Immature natural killer cell (primary cell): Measurements from ENCODE around the gene NTM. TPM values are rescaled to one million over a fixed set of nuclear protein-coding genes. Genes with fewer than 3 reads are reported as not detected.
"Not testable (repeated sequence)": the region's sequence is repeated elsewhere in the genome, so short reads cannot be mapped to it uniquely, and the experiment has no call there.

ENCODE experiments used
- DNase-seq, 3 donors: peaks; one replicate each; pipeline ENCODE4 v3.0.0; 2022; ENCODE audit warnings: mixed read lengths in 1 of 3
- H3K27ac Mint-ChIP-seq, 6 donors: one replicate each; pipeline ENCODE4 v1.8.0; 2020; ENCODE audit warnings: mixed read lengths in 6 of 6, mild to moderate bottlenecking in 5 of 6, inconsistent platforms in 4 of 6, moderate library complexity in 3 of 6
- H3K27me3 Mint-ChIP-seq, 3 donors: one replicate each; pipeline ENCODE4 v1.8.0; 2020 to 2021; ENCODE audit warnings: low read depth in 3 of 3, mild to moderate bottlenecking in 3 of 3, mixed read lengths in 3 of 3, moderate library complexity in 3 of 3, inconsistent platforms in 1 of 3
- H3K36me3 Mint-ChIP-seq, 3 donors: one replicate each; pipeline ENCODE4 v1.8.0; 2020; ENCODE audit warnings: mixed read lengths in 3 of 3, inconsistent platforms in 2 of 3, mild to moderate bottlenecking in 2 of 3
- H3K4me1 Mint-ChIP-seq, 2 donors: one replicate each; pipeline ENCODE4 v1.8.0; 2020; ENCODE audit warnings: inconsistent platforms in 2 of 2, mild to moderate bottlenecking in 2 of 2, mixed read lengths in 2 of 2, moderate library complexity in 1 of 2
- H3K4me3 Mint-ChIP-seq, 5 donors: one replicate each; pipeline ENCODE4 v1.8.0; 2020; ENCODE audit warnings: mild to moderate bottlenecking in 5 of 5, mixed read lengths in 5 of 5, inconsistent platforms in 3 of 5, moderate library complexity in 3 of 5
- H3K9me3 Mint-ChIP-seq, 6 donors: one replicate each; pipeline ENCODE4 v1.8.0; 2020; ENCODE audit warnings: mild to moderate bottlenecking in 6 of 6, mixed read lengths in 6 of 6, inconsistent platforms in 4 of 6, moderate library complexity in 3 of 6
- polyA plus RNA-seq, 3 donors: library from polyadenylated mRNA; unstranded; fragments of 300-500 nt; fragmentation: Illumina TruSeq; gene quantifications; one replicate each; pipeline ENCODE4 v1.2.3, GENCODE V29; 2021

The NTM gene
- polyA plus RNA-seq, result not detected

DNA sequence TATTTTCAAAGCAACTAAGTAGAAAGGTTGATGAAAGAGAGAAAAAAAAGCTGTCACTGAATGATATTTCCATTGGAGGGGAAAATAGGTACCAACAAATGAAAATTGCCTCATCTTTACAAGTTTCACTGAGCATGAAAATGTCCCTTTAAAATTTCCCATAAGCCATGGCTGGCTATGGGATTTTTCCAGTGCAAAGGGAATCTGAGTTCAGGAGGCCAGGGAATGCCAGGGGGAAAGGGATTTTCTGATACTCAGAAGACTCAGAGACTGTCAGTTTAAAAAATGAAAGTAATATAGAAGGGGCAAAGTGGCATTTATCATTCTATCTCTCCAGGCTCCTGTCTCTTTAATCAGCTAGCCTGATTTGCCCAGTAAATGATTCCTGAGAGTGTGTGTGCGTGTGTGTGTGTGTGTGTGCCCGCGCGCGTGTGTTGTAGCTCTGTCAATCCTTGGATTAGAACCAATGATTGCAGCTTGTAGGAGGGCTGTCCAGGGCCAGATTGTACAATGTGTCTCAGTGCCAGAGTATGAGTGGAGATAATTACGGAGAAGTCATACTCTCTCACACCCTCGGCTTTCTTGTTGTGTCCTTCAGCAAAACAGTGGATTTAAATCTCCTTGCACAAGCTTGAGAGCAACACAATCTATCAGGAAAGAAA is at the start of gene NTM:
Gene NTM, plus strand, starts transcription at position 526 of the 662 bp plus-strand sequence.
- Mint-ChIP-seq H3K36me3 (no peaks in the 10 kb centered on the region), H3K27me3 (peaks cover 0 to 5% (median 0%) of the 10 kb centered on the region in 3 donors), H3K4me1 (no peaks in the 10 kb centered on the region), H3K9me3 (peaks cover 0 to 8% (median 4%) of the 10 kb centered on the region in 6 donors), H3K27ac (no peak within 1 kb of the TSS), H3K4me3 (no peak within 1 kb of the TSS)
- no peak for DNase-seq

DNA sequence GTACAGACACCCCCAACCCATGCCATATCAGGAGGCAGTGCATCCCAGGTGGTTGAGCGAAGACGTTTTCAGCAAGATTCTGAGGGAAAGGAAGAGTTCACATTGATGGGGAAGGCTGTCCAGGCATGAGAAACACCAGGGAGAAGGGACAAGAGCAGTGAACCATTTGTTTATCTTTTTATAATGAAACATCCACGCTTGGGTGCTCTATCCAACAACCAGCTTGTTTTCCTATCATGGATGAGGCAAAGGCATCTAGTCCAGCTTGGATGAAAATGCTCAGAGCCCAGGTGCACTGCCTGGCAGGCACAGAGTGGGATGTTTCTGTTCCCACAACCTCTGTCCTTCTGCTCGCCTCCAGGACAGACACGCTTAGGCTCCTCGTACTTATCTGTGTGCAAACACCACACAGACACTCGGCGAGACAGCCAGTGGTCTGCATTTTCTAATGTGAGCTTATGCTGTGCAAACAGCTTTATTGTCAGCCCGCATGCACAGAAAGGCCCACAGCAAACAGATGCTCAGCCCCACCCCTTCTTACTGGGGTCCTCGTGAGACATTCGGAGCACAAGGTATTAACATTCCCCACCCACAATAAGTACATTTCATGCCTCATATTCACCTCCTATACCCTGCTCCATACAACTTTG is 45.4 kb upstream of the NTM start:
- Mint-ChIP-seq H3K36me3 (no peaks in the 10 kb centered on the region), H3K4me1 (no peaks in the 10 kb centered on the region), H3K27ac (no peak overlapping the region), H3K9me3 (peaks cover 0 to 7% (median 2%) of the 10 kb centered on the region in 6 donors), H3K4me3 (no peak overlapping the region), H3K27me3 (peaks cover 0 to 4% (median 4%) of the 10 kb centered on the region in 3 donors)
- DNase-seq, result no peak

DNA sequence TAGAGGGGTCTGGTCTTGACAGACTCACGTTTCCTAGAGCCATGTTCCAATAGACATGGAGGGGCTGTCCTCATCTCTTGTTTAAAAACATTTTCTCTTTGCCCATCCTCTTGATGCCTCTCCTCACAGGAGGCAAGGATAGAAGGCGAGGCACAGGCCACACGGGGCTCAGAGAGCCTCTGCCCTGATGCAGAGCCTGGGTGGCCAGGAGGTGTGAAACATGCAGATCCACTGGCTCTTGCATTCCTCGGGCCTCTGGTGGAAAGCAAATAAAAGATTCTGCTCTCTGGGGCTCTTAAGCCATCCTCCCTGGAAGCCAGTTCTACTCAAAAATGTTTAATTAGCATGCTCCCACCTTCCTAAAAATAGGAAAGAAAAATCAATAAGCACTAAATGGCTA is 43.6 kb upstream of the NTM start:
- no peak overlapping the region for H3K4me3 Mint-ChIP-seq
- H3K9me3 Mint-ChIP-seq, result no peaks in the 10 kb centered on the region
- H3K27me3 Mint-ChIP-seq, result peaks cover 0 to 4% (median 2%) of the 10 kb centered on the region in 3 donors
- H3K27ac Mint-ChIP-seq, result no peak overlapping the region
- H3K4me1 Mint-ChIP-seq, result no peaks in the 10 kb centered on the region
- H3K36me3 Mint-ChIP-seq, result no peaks in the 10 kb centered on the region
- DNase-seq, result no peak

DNA sequence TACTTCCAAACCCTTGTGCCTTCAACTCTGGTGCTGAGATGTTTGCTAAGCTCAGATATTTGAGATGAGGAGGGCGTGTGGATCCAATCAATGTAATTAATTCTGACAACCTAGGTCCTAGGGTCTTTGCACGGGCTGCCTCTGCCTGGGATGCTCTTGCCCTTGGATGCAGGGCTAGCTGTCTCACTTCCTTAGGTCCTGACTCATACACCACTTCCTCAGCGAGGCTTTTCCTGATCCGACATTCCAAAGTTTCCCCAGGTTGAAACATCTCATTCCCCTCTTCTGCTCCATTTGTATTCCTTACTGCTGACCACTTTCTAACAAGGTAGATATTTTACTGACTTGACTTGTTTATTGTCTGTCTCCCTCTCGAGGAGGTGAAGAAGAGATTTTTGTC is 43.0 kb upstream of the NTM start:
- Mint-ChIP-seq H3K4me1 (no peaks in the 10 kb centered on the region), H3K4me3 (no peak overlapping the region), H3K27me3 (peaks cover 0 to 4% (median 2%) of the 10 kb centered on the region in 3 donors), H3K9me3 (no peaks in the 10 kb centered on the region), H3K36me3 (no peaks in the 10 kb centered on the region), H3K27ac (no peak overlapping the region)
- DNase-seq, result no peak

DNA sequence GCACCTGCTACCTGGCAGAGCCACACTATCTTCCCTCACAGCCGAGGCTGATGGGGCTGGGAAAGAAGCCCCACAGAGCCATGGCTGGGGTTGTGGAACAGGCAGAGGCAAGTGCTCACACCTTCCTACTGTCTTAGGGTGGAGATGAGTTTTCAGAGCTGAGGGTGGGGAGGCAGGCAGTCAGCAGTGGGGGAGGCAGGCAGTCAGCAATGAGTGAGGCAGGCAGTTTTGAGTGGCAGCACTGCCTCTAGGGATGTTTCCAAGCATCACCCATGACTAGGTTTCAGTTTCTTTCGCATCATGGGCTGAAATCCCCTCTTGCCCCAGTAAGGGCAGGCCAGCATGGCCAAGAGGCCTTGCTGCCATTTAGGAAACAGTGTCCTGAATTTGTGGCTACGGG is 41.6 kb upstream of the NTM start:
- Mint-ChIP-seq H3K4me1 (no peaks in the 10 kb centered on the region), H3K27ac (no peak overlapping the region), H3K27me3 (peaks cover 0 to 2% (median 2%) of the 10 kb centered on the region in 3 donors), H3K4me3 (no peak overlapping the region), H3K9me3 (no peaks in the 10 kb centered on the region), H3K36me3 (no peaks in the 10 kb centered on the region)
- no peak for DNase-seq

DNA sequence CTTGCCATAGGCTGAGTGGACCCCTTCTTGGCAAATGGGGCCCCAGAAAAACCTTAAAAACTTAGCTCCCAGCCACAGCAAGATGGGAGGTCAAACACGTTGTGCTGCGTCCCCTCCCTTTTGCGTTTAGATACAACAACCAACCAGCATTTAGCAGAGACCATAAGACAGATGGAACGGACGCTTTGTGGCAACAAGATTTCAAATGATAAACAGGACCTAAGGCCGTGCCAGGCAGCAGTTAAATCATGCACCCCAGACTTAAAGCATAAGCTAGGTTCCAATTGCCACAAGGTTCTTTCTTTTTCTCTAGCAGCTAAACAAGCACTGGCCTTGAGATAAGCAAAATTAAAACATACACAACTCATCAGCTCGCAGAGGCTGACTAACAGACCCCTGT is 39.4 kb upstream of the NTM start:
- H3K36me3 Mint-ChIP-seq, result no peaks in the 10 kb centered on the region
- H3K4me1 Mint-ChIP-seq, result no peaks in the 10 kb centered on the region
- H3K27me3 Mint-ChIP-seq, result peaks cover 0 to 4% (median 2%) of the 10 kb centered on the region in 3 donors
- no peak overlapping the region for H3K4me3 Mint-ChIP-seq
- H3K27ac Mint-ChIP-seq, result no peak overlapping the region
- no peak for DNase-seq
- no peaks in the 10 kb centered on the region for H3K9me3 Mint-ChIP-seq

DNA sequence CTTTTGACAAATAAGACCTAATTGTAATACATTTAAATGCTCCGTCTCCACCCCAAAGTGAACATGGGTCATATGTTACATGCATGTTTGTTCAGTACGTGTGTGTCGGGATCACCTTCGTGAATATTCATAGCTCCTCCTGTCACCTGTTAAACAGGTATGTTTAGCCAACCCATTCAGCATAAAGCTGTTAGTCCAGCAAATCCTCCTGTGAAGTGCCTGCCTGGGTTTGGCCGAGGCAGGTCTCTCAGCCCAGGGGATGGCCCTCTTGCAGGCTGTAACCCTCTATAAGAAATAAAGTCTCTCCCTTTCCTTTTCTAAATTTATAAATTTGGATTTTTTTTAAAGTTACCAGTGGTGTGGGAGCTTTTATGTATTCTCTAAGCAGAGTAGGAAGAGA is 38.9 kb upstream of the NTM start:
- Mint-ChIP-seq H3K4me1 (no peaks in the 10 kb centered on the region), H3K4me3 (no peak overlapping the region), H3K9me3 (no peaks in the 10 kb centered on the region), H3K27me3 (peaks cover 0 to 4% (median 2%) of the 10 kb centered on the region in 3 donors), H3K27ac (no peak overlapping the region), H3K36me3 (no peaks in the 10 kb centered on the region)
- no peak for DNase-seq

DNA sequence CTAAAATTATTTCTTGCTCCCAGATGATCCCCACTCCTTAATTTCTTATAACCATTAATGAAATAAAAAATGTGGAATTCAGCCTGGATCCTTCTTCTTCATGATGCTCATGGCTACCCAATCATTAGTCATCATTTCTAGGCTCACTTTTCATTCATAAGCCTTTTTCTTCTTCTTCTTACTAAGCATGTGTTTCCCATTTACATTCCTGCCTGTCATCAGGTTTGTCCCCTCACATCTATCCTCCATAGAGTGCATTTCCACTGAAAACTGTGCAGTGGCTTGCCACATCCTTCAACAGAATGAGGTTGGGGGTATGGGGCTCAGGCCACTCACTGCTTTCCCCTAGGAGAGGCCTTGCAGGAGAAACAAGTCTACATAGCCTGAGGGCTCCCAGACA is 35.8 kb upstream of the NTM start:
- Mint-ChIP-seq H3K27ac (no peak overlapping the region), H3K4me1 (no peaks in the 10 kb centered on the region), H3K4me3 (no peak overlapping the region), H3K27me3 (peaks cover 0 to 2% (median 1%) of the 10 kb centered on the region in 3 donors), H3K36me3 (no peaks in the 10 kb centered on the region), H3K9me3 (no peaks in the 10 kb centered on the region)
- DNase-seq, result no peak

DNA sequence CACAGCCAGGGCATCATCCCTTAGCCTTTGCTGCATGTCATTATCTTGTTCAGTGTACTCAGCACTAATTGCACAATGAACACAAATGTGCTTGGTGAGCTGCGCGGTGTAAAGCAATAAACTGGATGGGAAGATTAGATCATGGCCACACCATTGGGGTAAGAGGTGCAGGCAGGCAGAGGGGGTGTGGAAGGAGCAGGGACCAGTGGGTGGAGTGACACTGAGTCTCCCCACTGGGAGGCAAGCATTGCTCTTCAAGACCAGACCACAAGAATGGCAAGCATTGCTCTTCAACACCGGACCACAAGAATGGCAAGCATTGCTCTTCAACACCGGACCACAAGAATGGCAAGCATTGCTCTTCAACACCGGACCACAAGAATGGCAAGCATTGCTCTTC is 28.5 kb upstream of the NTM start:
- not testable (repeated sequence) for H3K27ac Mint-ChIP-seq, H3K27me3 Mint-ChIP-seq, H3K9me3 Mint-ChIP-seq, H3K4me1 Mint-ChIP-seq, H3K4me3 Mint-ChIP-seq, H3K36me3 Mint-ChIP-seq, DNase-seq

DNA sequence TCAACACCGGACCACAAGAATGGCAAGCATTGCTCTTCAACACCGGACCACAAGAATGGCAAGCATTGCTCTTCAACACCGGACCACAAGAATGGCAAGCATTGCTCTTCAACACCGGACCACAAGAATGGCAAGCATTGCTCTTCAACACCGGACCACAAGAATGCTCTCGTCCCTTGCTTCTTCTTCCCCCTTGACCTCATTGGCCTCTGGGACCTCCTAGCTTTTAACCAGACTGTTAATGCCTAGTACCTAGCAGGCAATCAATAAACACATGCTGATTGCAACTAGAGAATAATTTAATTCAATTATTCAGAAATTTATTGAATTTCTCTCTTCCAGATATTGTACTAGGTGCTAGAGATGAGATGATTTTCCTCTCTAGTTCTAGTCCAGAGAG is 28.0 kb upstream of the NTM start:
- not testable (repeated sequence) for H3K36me3 Mint-ChIP-seq, DNase-seq, H3K27me3 Mint-ChIP-seq, H3K27ac Mint-ChIP-seq, H3K4me1 Mint-ChIP-seq, H3K4me3 Mint-ChIP-seq, H3K9me3 Mint-ChIP-seq

DNA sequence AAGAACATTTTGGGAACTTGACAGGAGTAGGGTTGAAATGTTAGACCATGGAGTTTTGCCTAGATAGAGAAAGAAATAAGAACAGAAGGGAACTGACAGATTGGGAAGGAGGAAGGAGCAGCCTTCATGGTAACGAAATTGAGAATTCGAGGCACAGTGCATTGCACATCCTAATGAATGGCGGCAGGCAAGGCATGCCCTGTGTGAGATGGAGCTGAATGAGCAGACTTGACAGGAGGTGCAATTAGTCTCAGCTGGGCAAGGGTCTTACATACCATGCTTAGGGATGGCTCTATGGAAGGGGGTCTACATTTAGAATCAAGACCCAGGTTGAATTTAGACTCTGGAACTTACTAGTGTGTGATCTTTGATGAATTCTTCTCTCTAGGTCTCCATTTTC is 25.0 kb upstream of the NTM start:
- no peak for DNase-seq
- no peaks in the 10 kb centered on the region for H3K27me3 Mint-ChIP-seq
- no peaks in the 10 kb centered on the region for H3K36me3 Mint-ChIP-seq
- no peak overlapping the region for H3K27ac Mint-ChIP-seq
- H3K9me3 Mint-ChIP-seq, result peaks cover 0 to 2% (median 0%) of the 10 kb centered on the region in 6 donors
- no peak overlapping the region for H3K4me3 Mint-ChIP-seq
- H3K4me1 Mint-ChIP-seq, result no peaks in the 10 kb centered on the region

DNA sequence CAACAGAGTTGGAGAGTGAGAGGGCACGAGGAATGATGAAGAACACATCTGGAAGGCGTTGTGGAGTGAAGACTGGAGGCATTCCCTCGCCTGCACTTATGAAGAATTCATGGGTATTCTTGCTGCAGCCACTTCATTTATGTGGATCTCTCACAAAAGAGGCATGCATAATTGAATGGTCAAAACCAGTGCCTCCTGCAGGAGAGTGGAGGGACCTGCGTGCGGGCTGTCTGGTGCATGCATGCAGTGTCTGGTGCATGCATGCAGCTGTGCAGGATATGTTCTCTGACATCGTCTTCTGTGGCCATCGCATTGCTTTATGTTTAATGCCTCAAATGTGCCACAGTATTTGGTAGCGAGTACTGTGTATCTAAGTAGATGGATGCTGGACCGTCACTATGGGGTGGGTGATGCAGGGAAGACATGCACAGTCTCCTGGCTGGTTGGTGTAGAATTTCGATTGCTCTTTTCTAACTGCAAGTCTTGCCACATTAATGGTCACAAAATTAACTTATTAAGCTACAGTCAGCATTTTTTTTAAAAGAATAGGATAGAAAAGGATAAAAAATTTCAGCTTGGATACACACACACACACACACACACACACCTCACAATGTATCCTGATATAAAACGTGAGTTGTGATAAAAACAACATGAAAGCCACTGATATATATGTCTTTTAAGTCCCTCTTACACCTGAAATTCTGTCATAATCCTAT is 20.9 kb upstream of the NTM start:
- Mint-ChIP-seq H3K27ac (no peak overlapping the region), H3K4me3 (no peak overlapping the region), H3K9me3 (peaks cover 0 to 8% (median 0%) of the 10 kb centered on the region in 6 donors), H3K27me3 (no peaks in the 10 kb centered on the region), H3K4me1 (no peaks in the 10 kb centered on the region), H3K36me3 (no peaks in the 10 kb centered on the region)
- no peak for DNase-seq

DNA sequence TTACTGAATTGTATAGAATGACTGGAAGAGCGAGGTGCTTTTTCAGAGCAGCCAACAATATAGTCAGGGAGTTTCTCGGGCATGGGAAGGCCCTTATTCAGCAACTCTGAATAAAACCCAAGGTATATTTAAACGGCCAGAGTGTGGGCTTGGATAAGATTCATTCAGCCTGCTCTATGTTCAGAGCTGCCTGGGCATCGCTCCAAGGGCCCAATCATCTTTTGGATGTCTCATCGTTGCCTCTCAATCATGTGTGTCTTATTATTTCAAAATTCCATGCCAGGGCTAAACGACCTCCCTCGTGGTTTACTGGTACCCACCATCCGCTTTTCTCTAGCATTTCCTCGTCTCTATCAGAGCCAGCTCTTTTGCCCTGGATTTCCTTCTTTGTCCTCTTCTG is 19.5 kb upstream of the NTM start:
- Mint-ChIP-seq H3K9me3 (peaks cover 0 to 8% (median 0%) of the 10 kb centered on the region in 6 donors), H3K4me1 (no peaks in the 10 kb centered on the region), H3K4me3 (no peak overlapping the region), H3K27me3 (no peaks in the 10 kb centered on the region), H3K27ac (no peak overlapping the region), H3K36me3 (no peaks in the 10 kb centered on the region)
- no peak for DNase-seq

DNA sequence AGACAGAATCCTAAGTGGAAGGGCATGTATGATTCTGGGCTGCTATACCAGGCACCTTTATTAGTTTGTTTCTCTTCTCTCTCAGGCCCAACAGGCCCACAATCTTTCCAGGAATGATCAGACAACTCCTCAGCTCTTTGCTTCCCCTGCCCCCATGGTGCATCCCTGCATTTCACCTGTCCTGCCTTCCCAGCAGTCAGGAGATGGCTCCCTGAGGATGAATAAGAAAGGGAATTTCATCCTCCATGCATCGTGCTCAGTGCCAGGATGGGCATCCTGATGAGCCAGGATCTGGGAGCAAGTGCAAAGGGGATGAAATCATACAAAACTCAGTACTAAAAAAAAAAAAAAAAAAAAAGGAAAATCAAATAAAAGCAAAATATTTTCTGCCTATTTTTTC is 18.6 kb upstream of the NTM start:
- Mint-ChIP-seq H3K27me3 (no peaks in the 10 kb centered on the region), H3K4me3 (no peak overlapping the region), H3K9me3 (peaks cover 0 to 8% (median 0%) of the 10 kb centered on the region in 6 donors)

More for the DNA sequence above, 18.6 kb upstream of the NTM start:
- H3K4me1 Mint-ChIP-seq, result no peaks in the 10 kb centered on the region
- DNase-seq, result no peak
- no peaks in the 10 kb centered on the region for H3K36me3 Mint-ChIP-seq
- no peak overlapping the region for H3K27ac Mint-ChIP-seq
